HG02759 (cell line): ENCODE results near the gene SCN2B.
A peak's percentile ranks its signal among the peaks of the same experiment; 100 is the strongest.

Source experiments
- ATAC-seq: cut with Tn5 transposase; IDR thresholded peaks from one replicate; pipeline ENCODE4 v1.9.1; 2021; ENCODE audit warnings: mild to moderate bottlenecking, moderate library complexity; ENCODE audit not compliant: unreplicated experiment

SCN2B gene, protein sequence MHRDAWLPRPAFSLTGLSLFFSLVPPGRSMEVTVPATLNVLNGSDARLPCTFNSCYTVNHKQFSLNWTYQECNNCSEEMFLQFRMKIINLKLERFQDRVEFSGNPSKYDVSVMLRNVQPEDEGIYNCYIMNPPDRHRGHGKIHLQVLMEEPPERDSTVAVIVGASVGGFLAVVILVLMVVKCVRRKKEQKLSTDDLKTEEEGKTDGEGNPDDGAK

DNA sequence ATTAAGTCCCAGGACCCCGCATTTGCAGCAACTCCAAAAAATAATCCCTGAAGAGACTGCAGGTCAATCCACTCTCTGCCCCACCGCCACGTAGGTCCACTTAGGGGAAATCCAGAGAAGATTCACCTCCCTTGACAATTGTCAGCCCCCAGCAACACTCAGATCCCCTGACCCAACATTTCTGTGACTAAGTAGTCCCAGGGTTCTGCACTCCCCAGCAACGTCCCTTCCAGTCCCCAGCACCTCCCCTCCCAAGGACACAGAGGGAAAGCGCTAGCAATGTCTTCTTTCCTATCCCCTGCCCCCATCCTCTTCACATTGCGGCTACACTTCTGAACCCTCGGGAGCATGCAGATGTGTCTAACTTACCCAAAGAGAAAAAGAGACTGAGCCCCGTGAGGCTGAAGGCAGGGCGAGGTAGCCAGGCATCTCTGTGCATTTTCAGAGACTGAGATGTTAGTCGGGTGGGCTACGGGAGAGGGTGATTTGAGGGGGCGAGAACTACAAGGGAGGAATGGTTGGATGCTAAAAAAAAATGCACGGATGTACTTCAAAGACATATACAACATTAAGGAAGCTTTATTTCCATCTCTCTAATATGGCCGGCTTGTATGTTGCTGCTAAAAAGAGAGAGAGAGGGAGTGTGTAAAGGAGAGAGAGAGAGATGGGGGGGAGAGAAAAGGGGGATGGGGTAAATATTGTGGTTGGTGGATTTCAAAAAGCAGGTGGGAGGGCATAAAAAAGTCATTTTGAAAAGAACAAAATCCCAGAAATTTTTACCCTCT, at the start of gene SCN2B:
TSS of gene SCN2B (minus strand) at position 647 of the 785 bp plus-strand sequence. CDS start at position 439, 208 bp downstream.
- ATAC-seq = no peak

GRCh38 chr11:118224511-118225188, 48.2 kb upstream of the SCN2B start, which contains the start of gene JAML:
JAML (minus strand) TSS chr11:118225011; CDS start chr11:118214866, 10,145 bp downstream.
- peak; percentile 40 for ATAC-seq

- no peak for ATAC-seq
Measured at GRCh38 chr11:118223992-118224391, 47.6 kb upstream of the SCN2B start.

- ATAC-seq = no peak
Measured at GRCh38 chr11:118223570-118223969, 47.1 kb upstream of the SCN2B start.

DNA sequence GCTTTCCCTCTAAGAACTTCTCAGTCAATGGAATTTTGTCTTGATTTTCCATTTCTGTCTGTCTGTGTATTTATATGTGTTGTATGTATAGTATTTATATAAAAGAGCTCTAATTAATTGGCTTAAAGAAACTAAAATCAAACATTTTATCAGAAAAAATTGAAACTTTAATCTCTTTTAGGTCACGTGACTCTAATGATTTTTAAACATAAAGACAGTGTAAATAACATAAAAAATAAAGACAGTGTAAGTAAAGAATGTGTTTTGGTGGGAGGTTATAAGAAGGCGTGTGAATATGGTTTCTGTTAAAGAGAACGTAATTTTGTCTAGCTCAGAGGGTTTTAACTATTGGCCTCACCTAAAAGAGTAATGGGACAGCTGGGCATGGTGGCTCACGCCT, 46.0 kb upstream of the SCN2B start:
- no peak for ATAC-seq

GRCh38 chr11:118221419-118221818, 45.0 kb upstream of the SCN2B start:
- ATAC-seq = no peak

DNA sequence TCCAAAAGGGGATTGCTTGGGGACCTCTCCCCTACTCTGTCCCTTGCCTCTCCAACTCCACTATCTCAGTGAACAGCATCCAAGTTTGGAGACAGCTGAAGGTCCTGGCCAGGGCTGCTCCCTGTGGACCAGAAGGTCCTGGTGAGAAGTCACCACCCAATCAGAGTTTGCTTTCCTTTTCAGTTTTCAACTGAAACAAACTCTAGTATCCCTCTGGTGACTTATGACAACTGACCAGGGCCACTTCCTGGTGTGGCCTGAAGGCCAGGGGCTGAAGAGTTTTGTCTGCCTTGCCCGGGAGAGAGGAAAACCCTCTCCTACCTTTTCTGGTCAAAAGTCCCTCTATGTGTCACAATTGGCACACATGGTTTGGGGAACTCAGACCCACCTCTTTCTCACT, 43.3 kb upstream of the SCN2B start:
- ATAC-seq = no peak

- no peak for ATAC-seq
Measured at GRCh38 chr11:118219244-118219643, 42.8 kb upstream of the SCN2B start.

DNA sequence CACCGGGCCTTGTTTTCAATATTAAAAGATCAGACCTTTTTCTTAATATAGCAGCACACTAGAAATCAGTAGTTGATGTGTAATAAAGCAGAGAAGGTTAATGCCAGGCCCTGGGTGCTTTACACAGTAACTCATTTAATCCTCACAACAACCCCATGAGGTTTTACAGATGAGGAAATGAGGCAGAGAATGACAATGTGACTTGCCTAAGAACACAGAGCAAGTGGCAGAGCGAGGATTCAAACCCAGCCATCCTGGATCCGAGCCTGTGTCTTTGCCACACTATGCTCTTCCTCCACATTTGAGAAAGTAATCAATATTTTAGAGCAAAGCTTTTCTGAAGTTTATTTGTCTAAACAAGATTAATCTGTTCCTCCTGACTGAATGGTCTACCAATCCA, 41.1 kb upstream of the SCN2B start:
- no peak for ATAC-seq

DNA sequence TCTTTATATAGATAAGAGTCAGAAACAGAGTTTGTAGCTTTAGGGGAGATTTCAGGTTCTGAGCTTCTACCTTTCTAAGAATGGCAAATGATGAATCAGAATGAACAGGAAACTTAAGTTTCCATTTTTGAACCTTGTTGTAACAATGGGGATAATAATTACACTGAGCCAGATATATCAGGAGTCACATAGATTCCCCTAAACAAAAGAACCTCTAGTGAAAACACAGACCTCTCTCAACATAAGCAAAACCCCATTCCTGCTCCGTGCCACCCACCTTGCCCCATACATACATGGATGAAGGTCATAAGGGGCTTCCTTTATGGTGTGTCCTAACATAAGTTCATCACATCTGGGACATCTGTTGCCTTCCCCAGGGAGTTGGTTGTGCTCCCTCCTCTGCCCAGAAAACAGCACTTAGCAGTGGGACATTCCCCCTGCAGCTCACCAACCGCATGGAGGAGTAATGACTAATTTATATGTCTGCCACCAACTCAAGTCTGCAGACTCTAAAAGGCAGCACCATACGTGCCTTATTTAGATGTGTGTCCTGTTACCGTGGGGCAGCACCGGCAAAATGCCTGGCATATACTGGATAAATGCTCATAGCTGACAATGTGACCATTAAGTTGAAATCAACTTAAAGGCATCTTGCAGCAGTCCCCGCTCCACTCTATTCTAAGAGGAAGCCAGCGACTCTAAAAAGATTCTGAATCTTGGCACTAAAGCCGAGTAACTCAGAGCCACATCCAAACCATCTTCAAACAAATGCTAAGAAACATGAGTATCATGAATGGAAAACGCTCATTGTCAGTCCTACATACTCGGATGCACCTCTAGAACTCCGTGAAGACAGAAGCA, 40.4 kb upstream of the SCN2B start:
- peak; percentile 58 for ATAC-seq

DNA sequence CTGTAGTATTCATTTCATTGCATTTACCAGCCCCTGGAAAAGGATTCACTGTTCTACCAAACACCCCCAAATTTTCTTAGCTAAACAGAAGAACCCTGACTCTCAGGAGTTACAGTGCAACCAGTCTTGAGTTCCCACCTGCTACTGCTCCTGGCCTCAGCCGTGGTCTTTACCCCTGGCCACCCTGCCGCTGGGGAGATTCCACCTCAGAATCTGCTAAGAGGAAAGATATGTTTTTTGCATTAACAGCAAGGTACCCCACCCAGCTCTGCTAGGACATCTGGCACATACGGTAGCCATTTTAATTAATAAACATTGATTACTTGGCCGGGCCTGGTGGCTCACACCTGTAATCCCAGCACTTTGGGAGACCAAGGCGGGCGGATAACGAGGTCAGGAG, 39.3 kb upstream of the SCN2B start:
- ATAC-seq = no peak

GRCh38 chr11:118215262-118215661, 38.8 kb upstream of the SCN2B start:
- no peak for ATAC-seq

GRCh38 chr11:118214210-118214914, 37.9 kb upstream of the SCN2B start:
- ATAC-seq = peak; percentile 40

- ATAC-seq = no peak
Measured at GRCh38 chr11:118213781-118214180, 37.3 kb upstream of the SCN2B start.

DNA sequence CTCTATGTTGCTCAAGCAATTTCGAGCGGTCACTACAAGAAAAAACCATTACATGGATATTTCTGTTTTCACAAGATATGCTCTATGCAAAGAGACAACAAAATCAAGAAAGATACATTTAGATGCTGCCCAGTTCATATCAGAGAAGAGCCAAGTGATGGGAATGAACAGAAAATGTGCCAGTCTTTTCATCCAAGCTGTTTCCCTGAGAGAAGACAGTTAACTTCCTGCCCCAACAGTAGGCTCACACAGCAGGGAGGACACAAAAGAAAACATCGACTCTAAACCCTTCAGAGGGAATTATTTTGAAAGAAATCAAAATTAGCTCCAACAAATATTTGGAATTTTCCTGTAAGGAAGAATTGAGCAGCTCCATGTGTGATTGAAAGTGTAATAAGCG, 36.8 kb upstream of the SCN2B start:
- no peak for ATAC-seq

GRCh38 chr11:118212781-118213191, 36.3 kb upstream of the SCN2B start:
- ATAC-seq = no peak

DNA sequence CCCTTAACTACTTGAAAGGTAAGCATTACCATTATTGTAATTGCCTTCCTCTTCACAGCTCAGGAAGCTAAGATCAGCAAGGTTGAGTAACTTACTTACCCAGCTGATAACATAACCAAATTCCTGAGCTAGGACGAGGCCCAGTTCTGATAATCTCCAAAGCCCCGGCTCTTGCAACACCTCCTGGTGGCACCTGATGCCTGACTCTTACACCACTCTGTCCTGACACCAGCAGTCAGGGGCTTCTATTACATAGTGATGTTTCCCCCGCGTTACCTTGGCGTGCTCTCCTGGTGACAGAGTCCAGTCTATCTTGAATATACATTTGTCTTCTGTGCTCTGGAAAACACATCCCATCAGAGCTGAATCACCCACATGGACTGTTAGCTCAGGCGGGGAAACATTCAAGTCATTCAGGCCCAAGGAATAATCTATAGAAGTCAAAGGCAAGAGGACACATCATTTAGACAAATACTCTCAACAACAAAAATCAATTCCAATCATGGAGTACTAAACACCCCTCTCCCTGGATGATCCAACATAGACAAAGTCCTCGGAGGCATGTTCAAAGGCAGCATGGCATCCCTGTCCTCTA, 35.8 kb upstream of the SCN2B start:
- ATAC-seq = no peak

- no peak for ATAC-seq
Measured at GRCh38 chr11:118211006-118211405, 34.6 kb upstream of the SCN2B start.

GRCh38 chr11:118210323-118210722, 33.9 kb upstream of the SCN2B start:
- ATAC-seq = no peak

DNA sequence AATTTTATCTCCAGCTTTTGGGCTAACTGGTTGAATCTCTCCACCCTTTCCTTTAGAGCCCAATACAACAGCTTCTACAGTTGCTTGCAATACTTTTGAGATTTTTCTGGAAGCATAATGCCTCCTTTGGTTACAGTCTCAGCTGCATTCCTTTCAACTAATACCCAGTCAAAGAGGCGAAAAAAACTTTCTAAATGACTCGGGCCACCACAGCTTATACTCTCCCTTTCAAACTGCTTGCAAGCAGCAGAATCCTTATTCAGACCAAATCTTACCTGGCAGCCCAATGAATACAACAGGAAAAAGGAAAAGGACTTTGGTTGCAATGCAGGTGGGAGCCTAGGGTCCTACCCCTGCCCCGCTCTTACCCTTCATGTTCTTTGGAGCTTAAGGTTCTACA, 32.6 kb upstream of the SCN2B start:
- no peak for ATAC-seq
